ENCODE measurements around the gene FANCM. TPM values are rescaled to one million over a fixed set of nuclear protein-coding genes. Genes with fewer than 3 reads are reported as not detected.

FANCM gene
- total and polyA plus RNA-seq, 2 experiments from 2014 or later: 19.6 to 21.1 TPM

DNA sequence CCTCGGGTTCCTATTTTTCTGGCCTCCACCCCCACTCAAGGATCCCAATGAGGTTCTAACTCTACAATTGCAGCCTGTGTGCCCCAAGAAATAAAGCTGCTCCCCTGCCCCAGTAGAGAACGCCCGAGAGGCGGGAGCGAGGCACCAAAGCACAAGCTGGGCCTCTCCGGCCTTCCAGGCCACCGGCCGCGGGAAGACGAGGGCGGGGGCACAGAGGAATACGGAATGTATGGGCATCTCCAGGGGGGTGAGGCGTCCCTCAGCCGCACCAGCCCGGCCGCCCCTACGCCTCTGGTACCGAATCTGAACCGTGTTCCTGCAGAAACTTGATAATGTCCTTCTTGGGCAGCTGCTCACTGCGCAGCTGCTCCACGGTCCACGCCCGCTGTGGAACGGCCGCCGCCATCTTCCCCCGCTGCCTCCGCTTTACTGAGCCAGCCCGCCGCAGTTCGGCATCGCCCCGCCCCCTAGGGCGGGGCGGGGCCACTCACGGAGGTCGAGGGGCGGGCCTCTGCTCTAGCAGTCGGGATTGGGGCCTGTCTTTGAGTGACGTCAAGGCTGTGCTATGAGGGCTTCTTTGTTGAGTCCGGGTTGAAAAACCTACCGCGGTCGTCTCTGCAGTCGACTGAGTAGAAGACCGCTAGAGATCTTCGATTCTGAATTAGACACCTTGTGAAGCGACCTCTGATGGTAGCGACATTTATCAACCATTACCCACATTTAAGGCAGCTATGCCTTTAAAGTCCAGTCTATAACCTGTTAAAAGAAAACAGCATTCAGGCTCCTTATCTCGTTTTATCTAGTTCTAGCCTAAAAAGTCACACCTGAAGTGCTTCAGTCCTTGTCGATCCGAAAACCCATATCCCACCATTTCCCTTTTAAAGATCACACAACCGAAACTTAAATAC, 1.4 kb upstream of the FANCM start, which contains the start of gene FKBP3:
Gene FKBP3 (minus strand): TSS at position 431 of the 908 bp plus-strand sequence. CDS start 25 bp downstream, at position 406.
- Histone ChIP-seq H2AFZ (peak within 1 kb of the TSS; percentile 68), H4K20me1 (replicated peaks; ENCODE audit: insufficient read depth) (peaks cover 23% of the 10 kb centered on the region; the same call in 1 of the 2 replicates), H3K4me2 (peak within 1 kb of the TSS; percentile 78), H3K4me1 (ENCODE audit: insufficient read depth) (peaks cover 19% of the 10 kb centered on the region; the same call in 1 of the 2 replicates), H3K4me3 (peak within 1 kb of the TSS; percentile 91), H3F3A (replicated peaks; ENCODE audit: low read depth) (no peaks in the 10 kb centered on the region), H3K27me3 (ENCODE audit: insufficient read depth) (no peaks in the 10 kb centered on the region), H3K36me3 (ENCODE audit: insufficient read depth) (peaks cover 6% of the 10 kb centered on the region; the same call in 1 of the 2 replicates), H3K27ac (ENCODE audit: low read depth) (peak within 1 kb of the TSS; percentile 93), H3K9me2 (ENCODE audit: insufficient read depth) (no peaks in the 10 kb centered on the region), H3K79me2 (replicated peaks; ENCODE audit: insufficient read depth) (peaks cover 78% of the 10 kb centered on the region)
- ATAC-seq (peak; percentile 90), DNase-seq (ENCODE audit: low spot score) (peak; percentile 100)
- Mint-ChIP-seq H3K27me3 (ENCODE audit: insufficient read depth, low read depth, poor library complexity) (peaks cover 9% of the 10 kb centered on the region), H3K4me3 (peak within 1 kb of the TSS; percentile 97), H3K27ac (peak within 1 kb of the TSS; percentile 100), H3K36me3 (ENCODE audit: low read depth) (peaks cover 3% of the 10 kb centered on the region; the same call in 2 of the 3 replicates), H3K9me3 (no peaks in the 10 kb centered on the region), H3K4me1 (peaks cover 12% of the 10 kb centered on the region; the same call in 2 of the 3 replicates)
- TF ChIP-seq, protein P1, sequence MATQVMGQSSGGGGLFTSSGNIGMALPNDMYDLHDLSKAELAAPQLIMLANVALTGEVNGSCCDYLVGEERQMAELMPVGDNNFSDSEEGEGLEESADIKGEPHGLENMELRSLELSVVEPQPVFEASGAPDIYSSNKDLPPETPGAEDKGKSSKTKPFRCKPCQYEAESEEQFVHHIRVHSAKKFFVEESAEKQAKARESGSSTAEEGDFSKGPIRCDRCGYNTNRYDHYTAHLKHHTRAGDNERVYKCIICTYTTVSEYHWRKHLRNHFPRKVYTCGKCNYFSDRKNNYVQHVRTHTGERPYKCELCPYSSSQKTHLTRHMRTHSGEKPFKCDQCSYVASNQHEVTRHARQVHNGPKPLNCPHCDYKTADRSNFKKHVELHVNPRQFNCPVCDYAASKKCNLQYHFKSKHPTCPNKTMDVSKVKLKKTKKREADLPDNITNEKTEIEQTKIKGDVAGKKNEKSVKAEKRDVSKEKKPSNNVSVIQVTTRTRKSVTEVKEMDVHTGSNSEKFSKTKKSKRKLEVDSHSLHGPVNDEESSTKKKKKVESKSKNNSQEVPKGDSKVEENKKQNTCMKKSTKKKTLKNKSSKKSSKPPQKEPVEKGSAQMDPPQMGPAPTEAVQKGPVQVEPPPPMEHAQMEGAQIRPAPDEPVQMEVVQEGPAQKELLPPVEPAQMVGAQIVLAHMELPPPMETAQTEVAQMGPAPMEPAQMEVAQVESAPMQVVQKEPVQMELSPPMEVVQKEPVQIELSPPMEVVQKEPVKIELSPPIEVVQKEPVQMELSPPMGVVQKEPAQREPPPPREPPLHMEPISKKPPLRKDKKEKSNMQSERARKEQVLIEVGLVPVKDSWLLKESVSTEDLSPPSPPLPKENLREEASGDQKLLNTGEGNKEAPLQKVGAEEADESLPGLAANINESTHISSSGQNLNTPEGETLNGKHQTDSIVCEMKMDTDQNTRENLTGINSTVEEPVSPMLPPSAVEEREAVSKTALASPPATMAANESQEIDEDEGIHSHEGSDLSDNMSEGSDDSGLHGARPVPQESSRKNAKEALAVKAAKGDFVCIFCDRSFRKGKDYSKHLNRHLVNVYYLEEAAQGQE (IDR thresholded peaks at IDR 0.05; ENCODE audit: unreplicated experiment): no peak
- TF ChIP-seq, protein P2, sequence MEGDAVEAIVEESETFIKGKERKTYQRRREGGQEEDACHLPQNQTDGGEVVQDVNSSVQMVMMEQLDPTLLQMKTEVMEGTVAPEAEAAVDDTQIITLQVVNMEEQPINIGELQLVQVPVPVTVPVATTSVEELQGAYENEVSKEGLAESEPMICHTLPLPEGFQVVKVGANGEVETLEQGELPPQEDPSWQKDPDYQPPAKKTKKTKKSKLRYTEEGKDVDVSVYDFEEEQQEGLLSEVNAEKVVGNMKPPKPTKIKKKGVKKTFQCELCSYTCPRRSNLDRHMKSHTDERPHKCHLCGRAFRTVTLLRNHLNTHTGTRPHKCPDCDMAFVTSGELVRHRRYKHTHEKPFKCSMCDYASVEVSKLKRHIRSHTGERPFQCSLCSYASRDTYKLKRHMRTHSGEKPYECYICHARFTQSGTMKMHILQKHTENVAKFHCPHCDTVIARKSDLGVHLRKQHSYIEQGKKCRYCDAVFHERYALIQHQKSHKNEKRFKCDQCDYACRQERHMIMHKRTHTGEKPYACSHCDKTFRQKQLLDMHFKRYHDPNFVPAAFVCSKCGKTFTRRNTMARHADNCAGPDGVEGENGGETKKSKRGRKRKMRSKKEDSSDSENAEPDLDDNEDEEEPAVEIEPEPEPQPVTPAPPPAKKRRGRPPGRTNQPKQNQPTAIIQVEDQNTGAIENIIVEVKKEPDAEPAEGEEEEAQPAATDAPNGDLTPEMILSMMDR (conservative IDR thresholded peaks at IDR 0.05; ENCODE audit: low read depth in 2 of 2): peak in 1 of 2 experiments; percentile 29; a peak in 3 of 4 replicates
- no peak for TF ChIP-seq EZH2phosphoT487 (IDR thresholded peaks at IDR 0.05; ENCODE audit: unreplicated experiment)
- TF ChIP-seq POLR2AphosphoS5 (IDR thresholded peaks at IDR 0.05; ENCODE audit: low read depth): peak; percentile 95
- TF ChIP-seq CREB1 (CRISPR knock-in tag; IDR thresholded peaks at IDR 0.05; ENCODE audit: low read depth): peak; percentile 77
- TF ChIP-seq ZNF331 (CRISPR knock-in tag; IDR thresholded peaks at IDR 0.05; ENCODE audit: low read depth): no peak
- no peak for TF ChIP-seq NANOG (IDR thresholded peaks at IDR 0.05; ENCODE audit: borderline replicate concordance)
- TF ChIP-seq STAT1 (IDR thresholded peaks at IDR 0.05; ENCODE audit: unreplicated experiment): no peak

Data from GM23338 (cell line).